RWPE1 (cell line): ENCODE data around the gene PLPP7.
A peak's percentile ranks its signal among the peaks of the same experiment; 100 is the strongest.

Experiments
- CTCF ChIA-PET: fragments of 350-600 bp; sonication (Branson Sonifier 250); formaldehyde crosslinking; extraction: SDS; loops from one replicate; lab custom pipeline; 2021; lab: Yijun Ruan, JAX
- POLR2A ChIA-PET: fragments of 400-600 bp; formaldehyde crosslinking; extraction: SDS; loops from one replicate; lab custom pipeline; 2020; ENCODE audit warnings: antibody characterized with exemption; ENCODE audit not compliant: low non-redundant PET; lab: Yijun Ruan, JAX
- DNase-seq: peaks from one replicate; pipeline ENCODE4 v3.0.0; 2012; ENCODE audit warnings: low spot score
- H3K27ac ChIP-seq: fragments of 450-650 bp; 2 replicates; pipeline ENCODE4 v1.5.1; 2017
- TF ChIP-seq, protein P1 (sequence below): fragments of 450-650 bp; conservative IDR thresholded peaks from 2 replicates; pipeline ENCODE4 v1.5.1; 2017; ENCODE audit warnings: low read depth, mild to moderate bottlenecking

Gene PLPP7

DNA sequence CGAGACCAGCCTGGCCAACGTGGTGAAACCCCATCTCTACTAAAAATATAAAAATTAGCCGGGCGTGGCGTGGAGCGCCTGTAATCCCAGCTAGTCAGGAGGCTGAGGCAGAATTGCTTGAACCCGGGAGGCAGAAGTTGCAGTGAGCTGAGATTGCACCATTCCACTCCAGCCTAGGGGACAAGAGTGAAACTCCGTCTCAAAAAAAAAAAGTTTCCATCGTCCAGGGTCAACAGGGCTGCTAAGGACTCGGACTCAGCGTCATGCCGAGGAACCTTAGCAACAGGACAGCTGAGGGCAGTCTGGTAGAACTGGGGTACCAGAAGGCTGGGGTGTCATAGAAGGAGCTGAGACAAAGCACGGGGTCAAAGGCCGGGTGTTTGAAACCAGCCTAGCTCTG is 34.9 kb upstream of the PLPP7 start:
- ChIA-PET CTCF (interaction anchor here (0.6 kb wide), 1 partner anchor 472 kb away, joined by 3 read pairs; no protein-coding TSS in a partner anchor), POLR2A (no interaction called here)
- no peak for DNase-seq
- TF ChIP-seq, protein P1, sequence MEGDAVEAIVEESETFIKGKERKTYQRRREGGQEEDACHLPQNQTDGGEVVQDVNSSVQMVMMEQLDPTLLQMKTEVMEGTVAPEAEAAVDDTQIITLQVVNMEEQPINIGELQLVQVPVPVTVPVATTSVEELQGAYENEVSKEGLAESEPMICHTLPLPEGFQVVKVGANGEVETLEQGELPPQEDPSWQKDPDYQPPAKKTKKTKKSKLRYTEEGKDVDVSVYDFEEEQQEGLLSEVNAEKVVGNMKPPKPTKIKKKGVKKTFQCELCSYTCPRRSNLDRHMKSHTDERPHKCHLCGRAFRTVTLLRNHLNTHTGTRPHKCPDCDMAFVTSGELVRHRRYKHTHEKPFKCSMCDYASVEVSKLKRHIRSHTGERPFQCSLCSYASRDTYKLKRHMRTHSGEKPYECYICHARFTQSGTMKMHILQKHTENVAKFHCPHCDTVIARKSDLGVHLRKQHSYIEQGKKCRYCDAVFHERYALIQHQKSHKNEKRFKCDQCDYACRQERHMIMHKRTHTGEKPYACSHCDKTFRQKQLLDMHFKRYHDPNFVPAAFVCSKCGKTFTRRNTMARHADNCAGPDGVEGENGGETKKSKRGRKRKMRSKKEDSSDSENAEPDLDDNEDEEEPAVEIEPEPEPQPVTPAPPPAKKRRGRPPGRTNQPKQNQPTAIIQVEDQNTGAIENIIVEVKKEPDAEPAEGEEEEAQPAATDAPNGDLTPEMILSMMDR = no peak
- no peak overlapping the region; the same call in 1 of the 2 replicates for H3K27ac ChIP-seq

DNA sequence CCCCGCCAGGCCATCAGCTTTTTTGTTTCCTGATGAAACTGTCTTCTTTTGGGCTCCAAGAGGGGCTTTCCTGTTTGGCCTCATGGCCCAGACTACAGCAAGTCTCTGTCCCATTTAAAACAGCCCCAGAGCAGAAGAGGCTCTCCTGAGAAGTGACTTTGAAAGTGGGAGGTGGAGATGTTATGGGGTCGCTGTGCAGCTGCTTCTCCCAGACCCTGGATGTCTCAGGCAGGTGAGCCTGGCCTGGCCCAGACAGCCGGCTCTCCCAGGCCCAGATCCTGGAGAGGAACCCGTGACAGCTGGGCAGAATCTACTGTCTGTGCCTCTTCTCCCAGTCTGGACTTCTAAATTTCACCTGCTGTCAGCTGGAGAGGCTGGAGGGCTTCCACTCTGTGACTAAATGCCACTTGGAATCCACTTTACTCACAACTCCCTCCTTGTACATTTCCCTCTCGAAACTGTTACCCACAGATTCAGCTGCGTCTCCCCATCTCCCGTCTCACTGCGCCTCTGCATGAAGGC is 33.8 kb upstream of the PLPP7 start:
- CTCF ChIA-PET = interaction anchor here (0.8 to 1.2 kb wide), 2 partner anchors 9 to 80 kb away, joined by 4 to 6 read pairs; no protein-coding TSS in a partner anchor
- peak overlapping the region; percentile 78 for H3K27ac ChIP-seq
- TF ChIP-seq, protein P1 = no peak
- POLR2A ChIA-PET = no interaction called here
- DNase-seq = no peak

DNA sequence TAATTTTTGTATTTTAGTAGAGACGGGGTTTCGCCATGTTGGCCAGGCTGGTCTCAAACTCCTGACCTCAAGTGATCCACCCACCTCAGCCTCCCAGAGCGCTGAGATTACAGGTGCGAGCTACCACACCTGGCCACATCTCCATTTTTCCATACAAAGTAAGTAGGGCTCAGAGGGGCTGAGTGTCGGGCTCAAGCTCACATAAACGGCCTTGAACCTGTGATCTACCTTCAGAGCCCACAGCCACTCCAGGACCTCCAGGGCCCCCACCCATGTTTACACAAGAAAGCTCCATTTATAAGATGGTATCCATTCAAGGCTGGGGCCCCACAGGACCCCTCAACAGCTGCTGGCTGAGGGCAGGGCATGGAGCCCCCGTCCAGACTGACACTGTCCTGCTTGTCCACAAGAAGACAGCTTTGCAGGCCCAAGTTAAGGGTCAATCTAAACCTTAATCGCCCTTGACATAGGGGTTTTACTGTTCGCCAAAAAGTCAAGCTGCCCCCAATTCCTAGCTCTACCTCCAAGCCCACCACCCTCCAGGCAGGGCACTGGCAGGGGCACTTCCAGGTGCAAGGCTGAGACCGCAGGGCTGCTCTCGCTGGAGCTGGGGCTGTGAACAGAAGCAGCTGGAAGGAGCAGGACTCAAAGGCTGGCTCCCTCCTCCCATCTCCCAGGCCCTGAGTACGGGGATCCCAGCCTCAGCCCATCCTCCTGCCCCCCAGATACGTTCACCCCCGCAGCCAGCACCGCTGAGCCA is 32.1 kb upstream of the PLPP7 start:
- TF ChIP-seq, protein P1 = no peak
- ChIA-PET POLR2A (interaction anchor here (1.0 kb wide), 1 partner anchor 7 kb away, joined by 6 read pairs; no protein-coding TSS in a partner anchor), CTCF (interaction anchor here (0.6 kb wide), 2 partner anchors 11 to 48 kb away, joined by 4 to 6 read pairs; no protein-coding TSS in a partner anchor)
- DNase-seq = no peak
- H3K27ac ChIP-seq = peak overlapping the region; percentile 17; the same call in 1 of the 2 replicates

DNA sequence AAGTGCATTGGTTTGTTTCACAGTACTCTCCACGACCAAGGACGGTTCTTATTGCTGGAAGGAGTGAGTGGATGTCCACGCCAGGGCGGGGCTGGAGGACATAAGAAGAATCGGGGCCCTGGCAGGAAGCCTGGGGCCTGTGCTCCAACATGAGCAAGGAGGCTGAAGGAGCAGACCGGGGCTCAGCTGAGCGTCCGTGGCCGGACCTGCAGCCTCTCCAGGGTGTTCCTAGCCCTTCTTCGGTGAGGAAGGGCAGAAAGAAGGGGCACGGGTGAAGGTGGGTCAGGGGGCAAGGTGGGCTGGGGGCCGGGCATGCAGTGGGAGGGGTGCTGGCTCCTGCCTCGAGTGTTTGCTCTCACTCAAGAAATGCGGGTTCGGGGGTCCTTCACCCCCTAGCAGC is 31.3 kb upstream of the PLPP7 start:
- CTCF ChIA-PET = interaction anchor here (0.5 to 0.6 kb wide), 3 partner anchors 15 to 804 kb away, joined by 3 to 4 read pairs (median 4); no protein-coding TSS in a partner anchor
- no peak overlapping the region for H3K27ac ChIP-seq
- POLR2A ChIA-PET = no interaction called here
- no peak for DNase-seq
- TF ChIP-seq, protein P1 = no peak

DNA sequence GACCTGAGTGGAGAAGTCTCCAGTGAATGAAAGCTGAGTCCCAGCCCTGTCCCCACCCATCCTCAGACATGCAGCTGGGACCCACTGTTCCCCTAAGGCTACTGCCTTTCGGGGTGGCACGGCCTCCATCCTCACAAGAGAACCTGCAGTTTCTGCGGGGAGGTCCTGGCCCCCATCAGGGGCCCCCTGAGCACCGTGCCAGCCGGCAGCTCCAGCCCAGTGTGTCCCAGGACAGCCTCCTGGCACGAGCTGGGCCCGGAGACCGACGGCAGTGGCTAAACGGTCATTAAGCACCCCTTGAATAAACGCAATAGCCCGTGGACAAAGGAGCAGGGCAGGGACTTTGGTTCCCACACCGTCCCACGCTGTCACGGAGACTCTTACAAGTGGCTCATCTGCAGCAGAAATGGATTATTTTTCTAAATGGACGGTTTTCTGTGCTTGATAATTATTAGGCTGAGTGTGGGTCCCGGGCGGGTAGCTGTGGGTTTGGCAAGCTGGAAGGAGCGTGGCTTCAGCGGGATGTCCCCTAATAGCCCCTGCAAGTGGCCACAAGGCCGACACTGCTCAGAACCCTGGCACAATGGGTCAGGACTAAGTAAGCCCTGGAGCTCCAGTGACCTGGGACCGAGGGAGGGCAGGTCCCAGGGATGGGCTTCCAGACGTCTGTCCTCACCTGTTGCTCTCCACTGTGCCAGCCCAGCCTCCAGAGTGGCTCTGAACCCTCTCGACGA is 30.7 kb upstream of the PLPP7 start:
- ChIA-PET POLR2A (no interaction called here), CTCF (interaction anchor here (0.5 to 0.6 kb wide), 2 partner anchors 16 to 803 kb away, joined by 3 to 4 read pairs; no protein-coding TSS in a partner anchor)
- H3K27ac ChIP-seq = no peak overlapping the region
- no peak for DNase-seq
- TF ChIP-seq, protein P1 = no peak

DNA sequence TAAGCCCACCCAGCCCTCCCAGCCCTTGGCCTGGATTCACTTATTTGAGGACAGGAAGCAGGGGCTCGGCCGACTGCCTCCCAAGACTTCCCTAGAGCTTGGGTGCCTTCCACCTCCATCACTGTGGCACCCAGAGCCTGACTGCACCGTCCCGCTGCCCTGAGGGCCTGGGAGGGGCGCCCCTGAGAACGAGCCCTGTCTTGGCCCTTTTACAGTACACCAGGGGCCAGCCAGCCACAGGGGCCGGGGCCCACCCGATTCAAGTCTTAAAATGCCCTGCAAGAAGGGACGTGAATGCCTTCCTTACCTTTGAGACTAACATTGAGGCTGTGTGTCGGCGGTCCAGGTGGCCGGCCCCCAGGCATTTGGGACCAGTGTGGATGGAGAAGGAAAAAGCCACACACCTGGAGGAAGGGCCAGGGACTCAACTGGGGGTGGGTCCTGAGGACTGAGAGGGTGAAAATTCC is 30.1 kb upstream of the PLPP7 start:
- TF ChIP-seq, protein P1 = no peak
- POLR2A ChIA-PET = no interaction called here
- DNase-seq = no peak
- no peak overlapping the region for H3K27ac ChIP-seq
- CTCF ChIA-PET = no interaction called here
